GM04504 (cell line): ENCODE measurements around the gene ITIH1.
"Not testable (repeated sequence)": the region's sequence is repeated elsewhere in the genome, so short reads cannot be mapped to it uniquely, and the experiment has no call there.

Experiments
- DNase-seq: peaks from one replicate; pipeline ENCODE4 v3.0.0-alpha.2; 2012; ENCODE audit warnings: low read depth

ITIH1 gene, protein sequence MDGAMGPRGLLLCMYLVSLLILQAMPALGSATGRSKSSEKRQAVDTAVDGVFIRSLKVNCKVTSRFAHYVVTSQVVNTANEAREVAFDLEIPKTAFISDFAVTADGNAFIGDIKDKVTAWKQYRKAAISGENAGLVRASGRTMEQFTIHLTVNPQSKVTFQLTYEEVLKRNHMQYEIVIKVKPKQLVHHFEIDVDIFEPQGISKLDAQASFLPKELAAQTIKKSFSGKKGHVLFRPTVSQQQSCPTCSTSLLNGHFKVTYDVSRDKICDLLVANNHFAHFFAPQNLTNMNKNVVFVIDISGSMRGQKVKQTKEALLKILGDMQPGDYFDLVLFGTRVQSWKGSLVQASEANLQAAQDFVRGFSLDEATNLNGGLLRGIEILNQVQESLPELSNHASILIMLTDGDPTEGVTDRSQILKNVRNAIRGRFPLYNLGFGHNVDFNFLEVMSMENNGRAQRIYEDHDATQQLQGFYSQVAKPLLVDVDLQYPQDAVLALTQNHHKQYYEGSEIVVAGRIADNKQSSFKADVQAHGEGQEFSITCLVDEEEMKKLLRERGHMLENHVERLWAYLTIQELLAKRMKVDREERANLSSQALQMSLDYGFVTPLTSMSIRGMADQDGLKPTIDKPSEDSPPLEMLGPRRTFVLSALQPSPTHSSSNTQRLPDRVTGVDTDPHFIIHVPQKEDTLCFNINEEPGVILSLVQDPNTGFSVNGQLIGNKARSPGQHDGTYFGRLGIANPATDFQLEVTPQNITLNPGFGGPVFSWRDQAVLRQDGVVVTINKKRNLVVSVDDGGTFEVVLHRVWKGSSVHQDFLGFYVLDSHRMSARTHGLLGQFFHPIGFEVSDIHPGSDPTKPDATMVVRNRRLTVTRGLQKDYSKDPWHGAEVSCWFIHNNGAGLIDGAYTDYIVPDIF

DNA sequence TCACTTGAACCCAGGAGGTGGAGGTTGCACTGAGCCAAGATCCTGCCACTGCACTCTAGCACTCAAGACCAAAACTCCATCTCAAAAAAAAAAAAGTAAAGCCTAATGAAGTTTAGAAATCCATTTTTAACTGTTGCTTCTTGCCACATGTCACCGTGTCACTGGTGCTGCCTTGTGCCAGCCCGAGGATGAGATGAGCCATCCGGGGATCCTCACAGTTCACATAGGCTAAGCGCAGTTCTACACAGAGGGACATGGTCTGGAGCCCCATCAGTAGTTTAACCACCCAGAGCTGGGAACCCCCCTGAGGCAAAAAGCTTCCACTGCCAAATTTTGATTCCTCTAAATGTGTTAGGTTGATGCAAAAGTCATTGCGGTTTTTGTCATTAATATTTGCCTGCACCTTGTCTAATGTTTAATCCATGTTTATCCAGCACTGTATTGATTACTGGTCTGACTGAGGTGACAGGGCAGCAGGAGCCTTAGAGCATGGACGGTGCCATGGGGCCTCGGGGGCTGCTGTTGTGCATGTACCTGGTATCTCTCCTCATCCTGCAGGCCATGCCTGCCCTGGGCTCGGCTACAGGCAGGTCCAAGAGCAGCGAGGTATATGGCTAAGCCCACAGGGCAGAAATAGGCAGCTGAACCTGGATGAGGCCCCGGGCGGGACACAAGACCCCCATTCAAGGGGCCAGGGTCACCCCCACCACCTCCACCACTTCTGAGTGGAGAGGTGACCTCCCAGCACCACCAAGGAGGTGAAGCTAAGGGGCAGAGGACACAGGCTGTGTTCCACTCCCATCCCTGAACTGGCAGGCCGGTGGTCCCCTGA lies at the start of gene ITIH1:
ITIH1 (plus strand) TSS at position 473 of the 832 bp plus-strand sequence; CDS start at position 490, 17 bp downstream.
- DNase-seq: no peak

DNA sequence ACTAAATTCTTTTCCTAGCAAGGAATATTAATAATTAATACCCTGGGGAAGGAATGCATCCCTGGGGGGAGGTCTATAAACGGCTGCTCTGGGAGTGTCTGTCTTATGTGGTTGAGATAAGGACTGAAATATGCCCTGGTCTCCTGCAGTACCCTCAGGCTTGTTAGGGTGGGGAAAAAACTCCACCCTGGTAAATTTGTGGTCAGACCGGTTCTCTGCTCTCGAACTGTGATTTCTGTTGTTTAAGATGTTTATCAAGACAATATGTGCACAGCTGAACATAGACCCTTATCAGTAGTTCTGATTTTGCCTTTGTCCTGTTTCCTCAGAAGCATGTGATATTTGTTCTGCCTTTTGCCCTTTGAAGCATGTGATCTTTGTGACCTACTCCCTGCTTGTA lies 48.6 kb upstream of the ITIH1 start:
- DNase-seq: not testable (repeated sequence)

DNA sequence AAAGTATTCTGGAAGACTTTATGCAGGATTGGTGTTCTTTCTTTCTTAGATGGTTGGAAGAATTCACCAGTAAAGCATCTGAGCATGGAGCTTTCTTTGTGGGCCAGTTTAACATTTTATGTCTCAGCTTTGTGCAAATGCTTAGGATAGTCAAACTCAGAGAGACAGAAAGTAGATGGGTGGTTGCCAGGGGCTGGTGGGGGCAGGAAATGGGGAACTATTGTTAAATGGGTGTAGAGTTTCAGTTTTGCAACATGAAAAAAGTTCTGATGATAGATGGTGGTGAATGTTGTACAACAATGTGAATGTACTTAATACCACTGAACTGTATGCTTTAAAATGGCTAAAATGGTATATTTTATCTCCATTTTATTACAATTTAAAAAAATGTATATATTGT lies 46.7 kb upstream of the ITIH1 start:
- no peak for DNase-seq

DNA sequence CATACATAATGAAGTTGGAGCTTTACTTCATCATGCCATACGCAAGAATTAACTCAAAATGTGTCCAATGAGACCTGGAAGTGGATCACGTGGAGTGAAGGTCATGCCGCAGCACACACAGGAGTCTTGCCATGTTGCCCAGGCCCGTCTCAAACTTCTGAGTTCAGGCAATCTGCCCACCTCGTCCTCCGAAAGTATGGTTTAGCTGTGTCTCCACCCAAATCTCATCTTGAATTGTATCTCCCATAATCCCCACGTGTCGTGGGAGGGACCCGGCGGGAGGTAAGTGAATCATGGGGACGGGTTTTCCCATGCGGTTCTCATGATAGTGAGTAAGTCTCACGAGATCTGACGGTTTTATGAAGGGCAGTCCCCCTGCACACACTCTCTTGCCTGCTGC lies 45.8 kb upstream of the ITIH1 start:
- no peak for DNase-seq

DNA sequence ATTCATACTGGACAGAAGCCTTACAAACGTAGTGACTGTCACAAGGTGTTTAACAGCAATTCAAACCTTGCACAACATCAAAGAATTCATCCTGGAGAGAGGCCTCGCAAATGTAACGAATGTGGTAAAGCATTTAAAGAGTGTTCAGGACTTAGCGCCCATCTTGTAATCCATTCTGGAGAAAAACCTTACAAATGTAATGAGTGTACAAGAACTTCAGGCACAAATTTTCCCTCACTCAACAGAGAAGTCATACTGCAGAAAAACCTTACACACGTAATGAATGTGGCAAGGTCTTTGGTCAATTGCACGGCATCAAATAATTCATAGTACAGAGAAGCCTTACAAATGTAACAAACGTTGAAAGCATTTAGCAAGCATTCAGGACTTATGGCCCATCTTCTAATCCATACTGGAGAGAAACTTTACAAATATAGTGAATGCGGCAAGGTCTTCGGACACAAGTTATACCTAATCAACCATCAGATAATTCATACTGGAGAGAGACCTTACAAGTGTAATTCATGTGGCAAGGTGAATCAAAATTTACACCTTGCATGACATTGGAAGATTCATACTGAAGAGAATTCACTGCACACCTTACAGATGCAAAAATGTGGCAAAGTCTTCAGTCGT lies 44.0 kb upstream of the ITIH1 start:
- no peak for DNase-seq

DNA sequence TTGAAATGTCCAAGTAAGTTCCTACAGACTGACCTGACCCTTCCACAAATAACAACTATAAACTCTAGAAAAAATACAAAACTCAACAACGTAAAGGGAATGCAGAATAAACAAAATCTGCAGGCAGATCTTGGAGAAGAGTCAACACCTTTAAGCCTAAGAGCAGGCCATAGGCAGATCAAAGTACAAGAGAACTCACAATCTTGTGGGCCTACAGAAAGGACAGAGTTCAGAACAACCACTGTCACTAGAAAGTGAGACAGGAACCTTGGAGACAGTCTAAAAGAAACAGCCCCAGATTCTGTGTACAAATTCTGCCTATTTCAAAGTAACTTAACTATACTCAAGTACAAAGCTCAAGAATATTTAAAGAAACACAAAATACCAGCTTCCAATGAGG lies 37.7 kb upstream of the ITIH1 start:
- no peak for DNase-seq

DNA sequence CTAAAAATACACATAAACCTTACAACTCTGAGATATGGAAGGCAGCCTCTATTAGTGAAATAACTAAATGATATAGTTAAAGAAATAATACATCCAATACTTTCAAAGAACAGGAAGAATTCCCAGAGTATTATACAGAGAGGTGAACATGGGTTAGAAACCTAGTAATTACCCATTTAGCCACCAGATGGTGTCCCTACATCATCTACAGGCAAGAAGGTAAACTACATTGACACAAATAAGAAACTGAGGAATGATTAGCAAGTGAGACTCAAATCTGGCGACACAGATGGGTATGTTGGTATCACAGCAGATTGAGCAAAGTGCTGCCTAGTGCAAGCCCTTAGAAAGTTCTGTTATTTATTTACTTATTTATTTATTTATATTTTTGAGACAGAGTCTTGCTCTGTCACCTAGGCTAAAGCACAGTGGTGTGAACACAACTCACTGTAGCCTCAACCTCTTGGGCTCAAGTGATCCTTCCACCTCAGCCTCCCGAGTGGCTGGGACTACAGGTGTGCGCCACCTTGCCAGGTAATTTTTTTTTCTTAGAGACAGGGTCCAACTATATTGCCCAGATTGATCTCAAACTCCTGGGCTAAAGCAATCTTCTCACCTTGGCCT lies 34.9 kb upstream of the ITIH1 start:
- no peak for DNase-seq

DNA sequence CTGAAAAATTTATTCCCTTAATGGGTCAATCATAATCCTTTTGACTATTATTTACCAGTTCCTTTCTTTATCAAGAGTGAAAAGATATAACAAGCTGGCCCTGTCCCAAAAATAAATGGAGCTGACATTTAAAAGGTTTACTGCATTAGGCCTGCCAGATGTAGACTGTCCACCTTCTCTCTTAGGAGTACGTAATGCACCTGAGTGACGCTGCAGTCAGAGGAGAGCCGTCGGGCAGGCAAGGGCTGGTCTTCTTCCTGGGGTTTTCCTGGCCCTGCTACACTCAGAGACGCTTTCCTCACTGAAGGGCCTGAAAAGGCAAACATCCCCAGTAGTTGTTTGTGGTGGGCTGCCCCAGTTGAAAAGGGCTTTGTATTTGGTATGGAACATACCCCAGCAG lies 34.2 kb upstream of the ITIH1 start:
- no peak for DNase-seq

DNA sequence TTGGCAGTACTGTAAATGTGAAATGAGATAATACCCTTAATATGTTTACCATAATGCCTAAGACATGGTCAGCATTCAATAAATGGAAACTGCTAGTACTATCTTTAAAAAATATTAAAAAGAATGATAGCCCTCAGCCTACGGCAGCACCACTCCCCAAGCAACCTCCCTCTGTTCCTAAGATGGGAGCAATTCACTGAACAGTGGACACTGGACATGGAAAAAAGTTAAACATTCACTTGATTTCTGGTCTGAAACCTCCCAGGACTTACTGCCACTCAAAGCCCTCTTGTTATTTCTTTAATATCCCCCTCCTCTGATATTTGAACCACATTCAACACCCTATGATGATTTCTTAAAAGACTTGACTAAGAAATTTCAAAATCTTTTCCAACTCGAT lies 33.7 kb upstream of the ITIH1 start:
- DNase-seq: no peak

DNA sequence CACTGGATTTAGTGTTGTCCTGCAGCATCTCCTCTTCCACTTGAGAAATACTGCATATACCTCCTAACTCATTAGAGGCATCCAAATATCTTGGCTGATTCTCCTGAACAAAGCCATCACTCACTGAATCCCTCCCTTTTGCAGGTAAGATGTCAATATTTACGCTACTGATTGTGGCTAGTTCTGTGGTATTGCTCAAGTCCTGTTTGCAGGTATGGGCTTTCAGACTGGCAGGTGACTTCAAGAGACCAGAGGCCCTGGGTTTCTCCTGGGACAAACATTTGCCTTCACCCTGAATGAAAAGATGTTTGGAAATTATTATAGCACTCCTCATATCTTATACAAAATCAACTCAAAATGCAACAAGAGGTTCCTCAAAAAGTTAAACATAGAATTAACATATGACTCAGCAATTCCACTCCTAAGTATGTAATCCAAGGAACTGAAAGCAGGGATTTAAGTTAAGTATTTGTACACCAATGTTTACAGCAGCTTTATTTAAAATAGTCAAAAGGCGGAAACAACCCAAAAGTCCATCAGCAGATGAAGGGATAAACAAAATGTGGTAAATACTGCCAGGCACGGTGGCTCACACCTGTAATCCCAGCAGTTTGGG lies 25.2 kb upstream of the ITIH1 start:
- DNase-seq: no peak

DNA sequence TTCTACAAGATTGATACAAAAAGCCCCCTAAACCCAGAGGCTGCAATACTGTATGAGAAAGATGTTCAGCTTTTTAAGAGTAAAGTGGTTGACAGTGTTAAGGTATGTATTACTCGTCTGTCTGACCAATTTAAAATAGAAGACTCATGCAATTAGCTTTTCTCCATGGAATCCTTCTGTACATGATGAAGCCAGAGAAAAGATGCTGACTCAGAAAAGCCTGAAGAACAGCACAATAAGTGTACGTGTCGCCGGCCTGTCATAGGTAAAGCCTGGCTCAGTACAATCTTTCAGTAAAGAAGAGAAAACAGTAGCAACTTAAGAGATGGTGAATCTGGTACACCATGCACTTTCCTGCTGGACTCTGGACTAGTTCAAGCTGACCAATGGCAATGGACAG lies 23.0 kb upstream of the ITIH1 start:
- DNase-seq: no peak

DNA sequence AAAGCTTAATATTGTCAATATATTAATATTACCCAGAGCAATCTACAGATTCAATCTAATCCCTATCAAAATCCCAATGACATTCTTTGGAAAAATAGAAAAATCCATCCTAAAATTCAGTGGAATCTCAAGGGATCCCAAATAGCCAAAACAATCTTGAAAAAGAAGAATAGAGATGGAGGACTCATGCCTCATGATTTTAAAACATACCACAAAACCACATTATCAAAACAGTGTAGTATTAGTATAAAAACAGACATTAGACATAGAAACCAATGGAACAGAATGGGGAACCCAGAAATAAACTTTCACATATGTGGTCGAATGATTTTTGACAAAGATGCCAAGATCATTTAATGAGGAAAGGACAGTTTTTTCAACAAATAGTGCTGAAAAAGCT lies 21.3 kb upstream of the ITIH1 start:
- DNase-seq: no peak

DNA sequence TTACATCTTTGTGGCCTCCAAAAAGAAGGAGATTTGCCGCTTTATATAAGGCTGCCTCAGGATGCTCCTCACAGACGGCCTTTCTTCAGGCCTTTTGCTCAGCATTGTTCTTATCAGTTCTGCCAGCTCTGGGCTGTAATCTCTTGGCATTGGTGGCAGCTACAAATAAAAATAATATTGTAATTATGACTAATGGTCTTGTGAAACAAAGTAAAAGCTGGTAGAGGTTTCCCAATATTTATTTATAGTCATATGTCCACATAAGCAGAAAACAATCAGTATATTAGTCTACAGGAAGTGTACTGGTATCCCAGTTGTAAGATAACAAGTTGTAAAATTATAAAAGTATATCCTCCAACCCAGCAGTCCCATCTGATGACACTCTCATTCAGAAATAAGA lies 13.9 kb upstream of the ITIH1 start:
- DNase-seq: no peak

DNA sequence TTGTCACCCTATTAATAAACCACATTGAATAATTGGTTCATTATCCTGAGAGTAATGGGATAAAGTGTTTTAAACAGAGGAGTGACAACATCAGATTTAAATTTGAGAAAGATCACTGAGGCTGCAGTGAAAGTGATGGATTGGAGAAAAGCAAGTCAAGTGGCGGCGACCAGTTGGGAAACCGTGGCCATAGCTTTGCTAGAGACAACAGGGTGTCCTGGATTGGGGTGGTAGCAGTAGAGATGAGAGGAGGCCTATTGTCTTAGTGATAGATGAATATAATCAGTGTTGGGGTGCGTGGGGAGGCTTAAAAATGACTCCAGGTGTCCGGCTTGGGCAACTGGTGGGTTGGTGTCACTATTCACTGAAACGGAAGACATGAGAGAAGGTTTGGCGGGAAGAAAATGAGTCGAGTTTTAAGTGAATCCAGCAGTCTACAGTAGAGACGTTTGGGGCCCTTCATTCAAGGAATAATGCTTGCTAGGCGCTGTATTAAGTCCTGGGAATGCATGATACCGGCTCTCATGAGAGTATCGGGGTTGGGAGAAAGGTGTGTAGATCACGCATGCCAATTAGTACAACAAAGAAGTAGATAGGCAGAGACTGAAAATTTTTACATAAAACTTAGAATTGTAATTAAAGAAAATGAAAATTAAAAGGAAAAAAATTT lies 7.5 kb upstream of the ITIH1 start:
- DNase-seq: no peak

DNA sequence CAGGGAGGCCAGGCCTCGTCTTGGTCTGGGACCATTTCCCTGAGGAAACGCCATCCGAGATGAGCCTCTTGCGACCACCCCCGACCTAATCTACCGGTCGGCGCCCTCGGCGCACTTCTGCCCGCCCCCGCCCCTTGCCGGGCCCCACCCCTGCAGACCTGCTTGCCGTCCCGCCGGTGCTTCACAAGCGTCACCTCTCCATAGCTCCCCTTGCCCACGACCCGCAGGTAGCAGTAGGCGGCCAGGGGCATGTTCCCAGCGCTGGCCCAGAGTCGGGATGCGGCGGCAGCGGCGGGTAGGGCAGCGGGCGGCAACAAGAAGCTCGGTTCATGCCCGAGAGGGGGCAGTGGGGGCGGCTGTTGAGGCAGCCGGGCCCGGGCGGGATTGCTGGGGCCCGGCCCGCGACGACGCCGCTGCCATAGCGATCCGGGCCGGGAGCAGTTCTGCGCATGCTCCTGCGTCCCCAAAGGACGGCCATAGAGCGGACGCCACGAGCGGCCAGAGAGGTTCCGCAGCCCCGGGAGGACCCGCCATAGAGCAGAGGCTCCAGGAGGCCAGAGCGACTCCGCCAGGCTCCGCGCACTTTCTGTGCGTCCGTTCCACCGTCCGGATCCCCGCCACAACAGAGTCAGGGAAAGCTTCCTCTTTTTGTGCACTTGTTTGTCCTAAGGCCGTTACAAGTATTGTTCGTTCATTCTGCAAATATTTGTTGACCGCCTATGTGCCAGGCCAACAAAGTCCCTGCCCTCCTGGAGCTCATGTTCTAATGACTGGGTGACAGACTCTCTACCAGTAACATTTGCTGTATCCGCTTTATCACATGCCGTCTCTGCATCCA lies 6.7 kb upstream of the ITIH1 start, which contains the start of gene NEK4:
NEK4 (minus strand) TSS at position 445 of the 838 bp plus-strand sequence; CDS start at position 251, 194 bp downstream.
- DNase-seq: peak; percentile 77

DNA sequence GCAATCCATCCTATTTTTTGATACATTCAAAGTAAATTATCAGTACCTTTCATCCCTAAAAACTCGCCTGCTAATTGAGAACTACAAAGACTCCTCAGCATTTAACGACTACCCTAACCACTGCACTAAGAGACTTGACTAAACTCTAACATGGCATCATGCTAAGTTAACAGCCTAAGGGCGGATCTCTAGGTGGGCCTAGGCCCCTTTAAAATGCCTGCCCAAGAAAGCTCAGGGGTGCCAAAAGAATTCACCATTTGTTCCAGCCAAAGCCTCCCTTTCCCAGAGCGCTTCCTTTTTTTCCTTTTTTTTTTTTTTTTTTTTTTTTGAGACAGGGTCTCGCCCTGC lies 6.1 kb upstream of the ITIH1 start:
- no peak for DNase-seq

DNA sequence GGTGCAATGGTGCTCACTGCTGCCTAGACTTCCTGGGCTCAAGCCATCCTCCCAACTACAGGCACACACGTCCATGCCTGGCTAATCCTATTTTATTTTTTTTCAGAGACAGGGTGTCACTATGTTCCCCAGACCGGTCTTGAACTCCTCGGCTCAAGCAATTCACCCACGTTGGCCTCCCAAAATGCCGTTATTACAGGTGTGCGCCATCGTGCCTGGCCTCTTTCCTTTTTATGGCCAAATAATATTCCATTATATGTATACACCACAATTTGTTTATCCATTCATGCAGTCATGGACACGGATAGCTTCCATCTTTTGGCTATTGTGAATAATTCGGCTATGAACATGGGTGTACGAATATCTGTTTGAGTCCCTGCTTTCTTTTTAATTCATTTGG lies 5.7 kb upstream of the ITIH1 start:
- no peak for DNase-seq

DNA sequence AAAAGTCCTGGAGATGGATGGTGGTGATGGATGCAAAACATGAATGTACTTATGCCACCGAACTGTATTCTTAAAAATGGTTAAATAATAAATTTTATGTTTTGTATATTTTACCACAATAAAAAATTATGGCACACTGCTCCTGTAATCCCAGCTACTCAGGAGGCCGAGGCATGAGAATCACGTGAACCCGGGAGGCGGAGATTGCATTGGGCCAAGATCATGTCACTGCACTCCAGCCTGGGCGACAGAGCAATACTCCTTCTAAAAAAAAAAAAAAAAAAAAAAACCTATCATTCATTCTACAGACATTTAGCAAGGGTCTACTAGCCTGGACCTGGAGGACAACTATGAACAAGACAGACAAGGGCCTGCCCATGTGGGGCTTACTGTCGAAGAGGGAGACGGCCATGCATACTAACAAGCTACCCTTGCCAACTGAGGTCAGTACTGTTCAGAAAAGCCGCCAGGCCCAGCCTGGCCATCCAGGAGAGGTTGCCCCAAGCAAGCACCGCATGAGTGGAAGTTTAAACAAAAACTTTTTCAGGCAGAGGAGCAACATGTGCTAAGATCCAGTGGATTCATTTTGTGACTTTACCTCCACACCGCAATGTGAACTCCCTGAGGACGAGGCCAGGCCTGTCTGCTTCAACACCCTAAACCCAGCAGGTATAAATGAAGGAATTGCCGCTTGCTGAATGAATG lies 3.9 kb upstream of the ITIH1 start:
- no peak for DNase-seq
